Measurements from ENCODE around the gene INTS6.

The INTS6 gene

DNA sequence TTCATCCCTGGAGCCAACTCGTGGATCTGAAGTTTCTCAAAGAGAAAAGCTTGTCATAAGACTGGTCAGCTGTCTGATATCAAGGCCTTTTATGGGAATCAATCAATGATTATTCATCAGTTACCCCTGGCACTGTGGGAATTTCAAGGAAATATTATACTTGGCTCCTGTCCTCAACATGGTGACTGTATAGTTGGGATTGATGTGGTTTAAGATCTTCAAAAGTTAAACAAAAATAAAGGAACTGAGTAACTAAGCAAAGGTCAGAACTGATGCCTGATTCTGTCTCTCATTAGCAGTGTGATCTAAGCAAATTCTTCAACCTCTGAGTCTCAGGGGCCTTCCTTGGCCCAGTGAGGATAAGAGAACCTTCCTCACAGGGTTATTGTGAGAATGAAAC lies 135.6 kb downstream of the INTS6 start:
- no peak for DNase-seq (ENCODE audit: low read depth in 2 of 2)

DNA sequence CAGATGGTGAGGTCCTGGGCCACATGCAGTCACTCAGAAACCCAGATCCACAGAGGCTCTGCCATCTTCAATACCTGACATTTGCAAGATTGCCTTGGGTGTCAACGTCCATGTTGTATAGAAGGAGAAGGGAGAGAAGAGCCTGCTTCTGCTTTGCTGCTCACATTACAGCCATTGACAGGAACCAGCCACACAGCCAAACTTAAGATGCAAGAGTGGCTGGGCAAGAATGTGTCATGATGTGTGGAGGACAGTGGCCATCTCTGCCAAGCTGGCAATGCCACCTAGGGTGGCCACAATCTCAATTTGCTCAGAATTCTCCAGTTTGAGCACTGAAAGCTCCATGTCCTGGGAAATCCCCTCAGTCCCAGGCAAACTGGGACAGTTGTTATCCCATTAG lies 139.2 kb downstream of the INTS6 start:
- DNase-seq (ENCODE audit: low read depth in 2 of 2), result no peak

DNA sequence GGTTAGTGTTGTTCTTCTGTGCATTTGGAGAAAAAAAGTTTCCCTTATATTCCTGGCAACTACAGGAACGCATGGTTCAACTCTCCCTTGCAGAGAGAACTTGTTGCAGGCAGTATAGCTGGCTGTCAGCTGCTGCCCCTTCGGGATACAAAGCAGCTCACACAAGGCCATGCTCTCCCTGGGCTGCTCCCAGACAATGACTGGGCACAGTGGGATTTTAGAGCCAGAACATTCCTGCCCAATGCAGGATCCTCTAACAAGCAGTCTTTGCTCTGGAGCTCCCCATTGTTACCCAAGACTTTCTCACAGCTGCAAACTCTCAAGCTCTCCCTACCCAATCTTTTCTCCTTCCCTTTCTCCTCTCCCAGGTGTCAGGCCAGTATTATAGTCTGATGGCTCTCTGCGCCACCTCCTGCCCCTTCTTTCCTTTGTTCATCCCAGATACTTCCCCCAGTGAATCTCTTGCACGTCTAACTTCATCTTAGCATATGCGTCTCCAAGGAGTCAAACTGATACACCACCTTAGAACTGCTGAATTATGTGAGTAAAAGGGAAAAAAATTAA lies 140.8 kb downstream of the INTS6 start:
- DNase-seq (ENCODE audit: low read depth in 2 of 2), result no peak
